ENCODE measurements around the gene LAMTOR1. TPM values are rescaled to one million over a fixed set of nuclear protein-coding genes. Genes with fewer than 3 reads are reported as not detected.
A peak's percentile ranks its signal among the peaks of the same experiment; 100 is the strongest.

The LAMTOR1 gene
- total and polyA plus RNA-seq, 3 experiments from 2014 or later = 77.3 to 82.3 (median 79.2) TPM

DNA sequence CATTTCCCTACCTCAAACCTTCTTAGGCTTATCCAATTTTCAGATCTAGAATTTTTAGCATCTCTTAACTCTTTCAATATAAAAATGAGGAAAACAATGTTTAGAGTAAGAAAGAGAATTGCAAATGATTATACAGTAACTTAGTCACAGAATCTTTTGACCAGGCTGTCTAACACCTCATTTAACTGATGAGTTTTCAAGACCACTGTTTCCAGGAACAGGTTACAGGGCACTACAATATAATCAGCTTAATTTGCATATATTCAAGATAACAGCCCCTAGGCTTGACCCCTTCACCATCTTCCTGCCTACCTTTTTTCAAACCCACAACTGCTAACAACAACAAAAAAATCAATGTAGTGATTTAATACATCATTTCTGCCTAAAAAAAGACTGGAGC is 35.4 kb downstream of the LAMTOR1 start:
- no peak for DNase-seq
- peaks cover 0 to 20% (median 5%) of the 10 kb centered on the region in 3 donors for H3K36me3 Mint-ChIP-seq
- H3K36me3 ChIP-seq (ENCODE audit: insufficient read depth, low read length) = no peaks in the 10 kb centered on the region
- H3K9me3 Mint-ChIP-seq = no peaks in the 10 kb centered on the region
- H3K4me1 Mint-ChIP-seq = peaks cover 15 to 24% (median 23%) of the 10 kb centered on the region in 3 donors
- H3K9me3 ChIP-seq (ENCODE audit: low read length) = no peaks in the 10 kb centered on the region
- no peak overlapping the region for H3K4me3 ChIP-seq (ENCODE audit: low read length)
- POLR2A ChIA-PET = no interaction called here
- H3K4me1 ChIP-seq (ENCODE audit: insufficient read depth, low read length) = peaks cover 5% of the 10 kb centered on the region
- no peak overlapping the region for H3K27ac ChIP-seq (ENCODE audit: low read depth, low read length)
- H3K27ac Mint-ChIP-seq = peak overlapping the region in 3 of 8 donors; percentile 38 to 69 (median 65)
- H3K4me3 Mint-ChIP-seq = no peak overlapping the region
- H3K27me3 Mint-ChIP-seq = no peaks in the 10 kb centered on the region
- no peaks in the 10 kb centered on the region for H3K27me3 ChIP-seq (ENCODE audit: insufficient read depth, low read length, poor library complexity, severe bottlenecking)
- CTCF ChIA-PET = no interaction called here

DNA sequence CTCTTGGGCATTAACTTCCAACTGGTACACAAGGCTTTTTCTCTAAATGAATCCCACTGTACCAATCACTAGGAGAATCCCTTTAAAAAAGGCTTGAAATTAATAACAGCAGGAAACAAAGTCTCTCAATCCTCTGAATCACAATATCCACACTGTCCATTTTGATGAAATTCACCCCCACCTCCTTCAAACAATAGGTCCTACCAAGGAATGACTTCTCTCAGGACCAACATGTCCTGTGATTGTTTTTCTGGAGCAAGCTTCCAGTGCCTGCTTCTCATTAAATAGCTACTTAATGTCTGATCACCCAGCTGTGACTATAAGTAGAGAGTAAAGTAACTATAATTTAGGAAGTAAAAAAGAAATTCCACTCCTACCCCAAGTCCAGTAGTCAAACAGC is 35.8 kb downstream of the LAMTOR1 start:
- Histone ChIP-seq H3K9me3 (ENCODE audit: low read length) (no peaks in the 10 kb centered on the region), H3K27ac (ENCODE audit: low read depth, low read length) (no peak overlapping the region), H3K27me3 (ENCODE audit: insufficient read depth, low read length, poor library complexity, severe bottlenecking) (no peaks in the 10 kb centered on the region), H3K36me3 (ENCODE audit: insufficient read depth, low read length) (no peaks in the 10 kb centered on the region), H3K4me1 (ENCODE audit: insufficient read depth, low read length) (peaks cover 5% of the 10 kb centered on the region), H3K4me3 (ENCODE audit: low read length) (no peak overlapping the region)
- ChIA-PET CTCF (interaction anchor here (1.0 kb wide), 1 partner anchor 20 kb away, joined by 3 read pairs; no protein-coding TSS in a partner anchor), POLR2A (interaction anchor here (0.8 kb wide), 1 partner anchor 27 kb away, joined by 3 read pairs; no protein-coding TSS in a partner anchor)
- no peak overlapping the region for H3K4me3 Mint-ChIP-seq
- peaks cover 0 to 20% (median 5%) of the 10 kb centered on the region in 3 donors for H3K36me3 Mint-ChIP-seq
- H3K27me3 Mint-ChIP-seq = no peaks in the 10 kb centered on the region
- H3K27ac Mint-ChIP-seq = no peak overlapping the region
- no peak for DNase-seq
- no peaks in the 10 kb centered on the region for H3K9me3 Mint-ChIP-seq
- H3K4me1 Mint-ChIP-seq = peaks cover 13 to 21% (median 20%) of the 10 kb centered on the region in 3 donors

DNA sequence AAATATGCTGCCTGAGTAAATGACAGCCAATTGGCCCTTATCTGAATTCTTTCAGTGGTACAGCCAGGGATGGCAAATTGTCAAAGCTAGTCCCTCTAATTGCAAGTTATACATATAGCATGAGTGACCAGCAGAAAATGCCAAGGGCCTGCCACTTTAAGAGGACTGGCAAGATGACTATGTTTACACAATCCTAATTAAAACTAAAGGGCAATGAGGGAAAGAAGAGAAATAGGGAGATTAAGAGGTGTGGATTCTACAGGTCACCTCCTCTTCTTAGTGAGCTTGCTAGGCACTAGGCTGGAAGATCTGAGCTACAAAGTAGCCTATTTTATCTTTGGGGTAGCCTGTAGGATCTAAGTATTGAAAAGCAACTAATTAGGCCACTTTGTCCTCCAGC is 36.2 kb downstream of the LAMTOR1 start:
- H3K27ac Mint-ChIP-seq = no peak overlapping the region
- peaks cover 11 to 17% (median 16%) of the 10 kb centered on the region in 3 donors for H3K4me1 Mint-ChIP-seq
- no peaks in the 10 kb centered on the region for H3K27me3 Mint-ChIP-seq
- no peak overlapping the region for H3K4me3 Mint-ChIP-seq
- Histone ChIP-seq H3K4me1 (ENCODE audit: insufficient read depth, low read length) (peaks cover 5% of the 10 kb centered on the region), H3K27ac (ENCODE audit: low read depth, low read length) (no peak overlapping the region), H3K36me3 (ENCODE audit: insufficient read depth, low read length) (no peaks in the 10 kb centered on the region), H3K4me3 (ENCODE audit: low read length) (no peak overlapping the region), H3K9me3 (ENCODE audit: low read length) (no peaks in the 10 kb centered on the region), H3K27me3 (ENCODE audit: insufficient read depth, low read length, poor library complexity, severe bottlenecking) (no peaks in the 10 kb centered on the region)
- DNase-seq = no peak
- CTCF ChIA-PET = interaction anchor here (1.0 kb wide), 1 partner anchor 20 kb away, joined by 3 read pairs; no protein-coding TSS in a partner anchor
- peaks cover 1 to 22% (median 6%) of the 10 kb centered on the region in 3 donors for H3K36me3 Mint-ChIP-seq
- POLR2A ChIA-PET = interaction anchor here (0.8 kb wide), 1 partner anchor 27 kb away, joined by 3 read pairs; no protein-coding TSS in a partner anchor
- no peaks in the 10 kb centered on the region for H3K9me3 Mint-ChIP-seq

DNA sequence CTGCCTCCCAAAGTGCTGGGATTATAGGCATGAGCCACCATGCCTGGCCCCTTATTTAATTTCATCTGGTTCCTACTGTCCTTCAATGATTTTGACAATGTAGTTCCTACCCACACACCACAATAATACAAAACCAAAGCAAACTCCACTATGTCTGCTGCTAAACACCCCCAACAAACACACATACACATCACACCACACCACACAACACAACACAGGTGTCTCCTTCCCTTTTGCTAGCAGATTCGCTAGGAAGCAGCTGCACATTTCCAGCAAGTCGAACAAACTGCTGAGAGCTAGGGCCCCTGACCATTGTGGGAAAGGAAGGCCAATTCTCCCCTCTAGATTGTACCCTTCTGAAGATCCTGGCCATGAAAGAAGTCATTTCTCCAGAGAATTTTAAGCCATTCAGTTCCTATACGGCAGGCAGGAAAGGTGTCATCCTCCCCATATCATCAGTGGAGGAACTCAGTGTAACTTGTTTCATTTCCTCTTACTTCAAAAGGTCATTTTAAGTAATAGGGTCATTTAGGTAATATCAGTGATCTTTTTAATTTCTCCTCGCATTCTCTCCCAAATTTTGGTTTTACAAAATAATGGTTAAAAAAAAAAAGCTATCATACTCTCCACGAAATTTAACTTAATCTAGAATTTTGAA is 41.2 kb downstream of the LAMTOR1 start:
- Histone ChIP-seq H3K4me3 (ENCODE audit: low read length) (no peak overlapping the region), H3K4me1 (ENCODE audit: insufficient read depth, low read length) (no peaks in the 10 kb centered on the region), H3K27ac (ENCODE audit: low read depth, low read length) (no peak overlapping the region), H3K27me3 (ENCODE audit: insufficient read depth, low read length, poor library complexity, severe bottlenecking) (no peaks in the 10 kb centered on the region), H3K9me3 (ENCODE audit: low read length) (no peaks in the 10 kb centered on the region), H3K36me3 (ENCODE audit: insufficient read depth, low read length) (no peaks in the 10 kb centered on the region)
- ChIA-PET CTCF (no interaction called here), POLR2A (no interaction called here)
- no peaks in the 10 kb centered on the region for H3K9me3 Mint-ChIP-seq
- H3K36me3 Mint-ChIP-seq = peaks cover 4 to 12% (median 6%) of the 10 kb centered on the region in 3 donors
- H3K27ac Mint-ChIP-seq = peak overlapping the region in 2 of 8 donors; percentile 17 to 71
- H3K4me3 Mint-ChIP-seq = no peak overlapping the region
- no peaks in the 10 kb centered on the region for H3K4me1 Mint-ChIP-seq
- no peaks in the 10 kb centered on the region for H3K27me3 Mint-ChIP-seq
- DNase-seq = no peak

DNA sequence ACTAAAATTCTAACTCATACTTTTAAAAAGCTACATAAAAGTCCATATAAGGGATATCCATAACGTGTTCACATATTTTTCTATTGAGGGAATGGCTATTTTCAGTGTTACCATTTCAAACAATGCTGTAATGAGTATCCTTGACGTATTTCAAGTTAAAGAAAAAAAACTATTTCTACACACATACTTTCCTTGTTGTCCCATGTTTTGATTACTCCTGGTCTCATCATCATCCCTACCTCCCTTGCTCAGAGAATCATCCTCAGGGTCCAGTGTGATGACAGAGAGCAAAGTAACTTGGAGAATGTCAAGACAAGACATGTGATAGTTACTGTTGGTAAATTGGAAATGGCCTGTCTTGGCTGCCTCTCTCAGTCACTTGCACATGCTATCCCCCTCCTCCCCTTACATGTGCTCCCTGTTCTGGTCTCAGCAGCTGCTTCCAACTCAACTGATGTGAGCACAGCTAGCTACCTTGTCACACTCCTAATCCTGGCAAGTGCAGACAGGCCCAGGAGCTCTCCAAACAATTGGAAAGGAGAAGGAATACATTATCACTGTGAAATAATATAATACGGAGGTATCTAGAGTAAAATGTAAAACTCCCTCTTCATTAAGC is 44.6 kb downstream of the LAMTOR1 start:
- POLR2A ChIA-PET = no interaction called here

DNA sequence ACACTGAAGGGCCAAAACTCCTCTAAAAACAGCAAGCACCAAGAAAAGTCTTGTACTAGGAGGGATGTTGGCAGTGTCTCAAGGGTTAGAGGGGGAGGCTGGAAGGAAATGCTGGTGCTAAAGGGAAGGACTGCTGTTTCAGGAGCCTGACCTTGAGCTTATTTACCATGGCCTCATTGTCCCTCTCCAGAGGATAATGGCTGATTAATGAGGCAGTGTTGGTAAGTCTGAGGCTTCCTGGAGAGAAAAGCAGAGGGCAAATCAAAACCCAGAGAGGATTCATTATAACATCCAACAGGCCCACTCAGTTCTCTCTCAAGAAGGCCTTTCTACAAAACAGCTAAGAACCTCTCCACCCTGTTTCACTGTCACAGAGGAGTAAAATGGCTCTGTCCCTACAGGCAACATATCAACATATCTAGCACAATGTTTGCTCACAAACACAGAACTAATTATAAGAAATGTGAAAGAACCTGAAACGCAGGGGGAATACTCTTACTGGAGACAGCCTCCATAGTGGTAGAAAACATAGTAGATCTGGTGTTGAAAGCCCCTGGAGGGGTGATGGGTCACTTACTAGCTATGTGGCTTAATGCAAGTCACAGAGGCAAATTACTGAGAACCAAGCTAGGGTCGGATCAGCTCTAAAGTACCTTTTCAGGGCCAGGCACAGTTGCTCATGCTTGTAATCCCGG is 54.2 kb downstream of the LAMTOR1 start:
- no peak overlapping the region for H3K4me3 Mint-ChIP-seq
- peaks cover 0 to 6% (median 2%) of the 10 kb centered on the region in 3 donors for H3K4me1 Mint-ChIP-seq
- peak overlapping the region in 2 of 8 donors; percentile 66 to 72 for H3K27ac Mint-ChIP-seq
- ChIA-PET POLR2A (interaction anchor here (1.3 kb wide), 1 partner anchor 9 kb away, joined by 3 read pairs; no protein-coding TSS in a partner anchor), CTCF (interaction anchor here (0.8 to 1.1 kb wide), 2 partner anchors 9 to 31 kb away, joined by 3 read pairs; partner anchors contain the start of gene NUMA1)
- Histone ChIP-seq H3K9me3 (ENCODE audit: low read length) (no peaks in the 10 kb centered on the region), H3K27ac (ENCODE audit: low read depth, low read length) (no peak overlapping the region), H3K36me3 (ENCODE audit: insufficient read depth, low read length) (no peaks in the 10 kb centered on the region), H3K4me1 (ENCODE audit: insufficient read depth, low read length) (peaks cover 3% of the 10 kb centered on the region), H3K4me3 (ENCODE audit: low read length) (no peak overlapping the region), H3K27me3 (ENCODE audit: insufficient read depth, low read length, poor library complexity, severe bottlenecking) (no peaks in the 10 kb centered on the region)
- peaks cover 0 to 7% (median 4%) of the 10 kb centered on the region in 3 donors for H3K36me3 Mint-ChIP-seq
- no peak for DNase-seq
- H3K27me3 Mint-ChIP-seq = no peaks in the 10 kb centered on the region
- H3K9me3 Mint-ChIP-seq = no peaks in the 10 kb centered on the region

More for the DNA sequence above, 44.6 kb downstream of the LAMTOR1 start:
- Histone ChIP-seq H3K4me3 (ENCODE audit: low read length) (no peak overlapping the region), H3K36me3 (ENCODE audit: insufficient read depth, low read length) (no peaks in the 10 kb centered on the region), H3K27ac (ENCODE audit: low read depth, low read length) (no peak overlapping the region), H3K9me3 (ENCODE audit: low read length) (no peaks in the 10 kb centered on the region), H3K4me1 (ENCODE audit: insufficient read depth, low read length) (no peaks in the 10 kb centered on the region), H3K27me3 (ENCODE audit: insufficient read depth, low read length, poor library complexity, severe bottlenecking) (no peaks in the 10 kb centered on the region)
- Mint-ChIP-seq H3K9me3 (no peaks in the 10 kb centered on the region), H3K36me3 (peaks cover 4 to 9% (median 6%) of the 10 kb centered on the region in 3 donors), H3K27me3 (no peaks in the 10 kb centered on the region), H3K4me3 (no peak overlapping the region), H3K4me1 (peaks cover 2 to 11% (median 3%) of the 10 kb centered on the region in 3 donors), H3K27ac (peak overlapping the region in 1 of 8 donors; percentile 52)
- no peak for DNase-seq
- CTCF ChIA-PET = interaction anchor here (1.2 to 1.8 kb wide), 2 partner anchors 33 kb away, joined by 3 to 8 read pairs; no protein-coding TSS in a partner anchor
